HL-60 (cell line): Measurements from ENCODE around the gene AK5.

Source experiments
- DNase-seq, 2 experiments: peaks; one replicate each; pipeline ENCODE4 v3.0.0-alpha.2; 2010 to 2020; ENCODE audit warnings: low read depth in 1 of 2, low spot score in 1 of 2
- H3K27ac ChIP-seq: fragments of 250-450 bp; sonication (Bioruptor Pico); replicated peaks from 2 replicates; pipeline ENCODE4 v1.5.1; 2020; ENCODE audit warnings: mild to moderate bottlenecking, moderate library complexity
- H3K27me3 ChIP-seq: fragments of 250-450 bp; sonication (Bioruptor Pico); 2 replicates; pipeline ENCODE4 v1.5.1; 2021; ENCODE audit warnings: mild to moderate bottlenecking, moderate library complexity; ENCODE audit not compliant: insufficient read depth, poor library complexity, severe bottlenecking
- H3K4me3 ChIP-seq: replicated peaks from 2 replicates; pipeline ENCODE4 v1.5.1; 2011; ENCODE audit warnings: mild to moderate bottlenecking, control low read depth, low read length; ENCODE audit not compliant: insufficient read depth
- GABPA ChIP-seq: IDR thresholded peaks from 2 replicates; pipeline ENCODE4 v1.6.1; 2012; ENCODE audit warnings: low read depth
- POLR2AphosphoS5 ChIP-seq: IDR thresholded peaks from 2 replicates; pipeline ENCODE4 v1.6.1; 2012; ENCODE audit warnings: low read depth
- SPI1 ChIP-seq: IDR thresholded peaks from 2 replicates; pipeline ENCODE4 v1.6.1; 2012; ENCODE audit warnings: low read depth, mild to moderate bottlenecking, borderline replicate concordance
- TF ChIP-seq, protein P1 (sequence below): IDR thresholded peaks from 2 replicates; pipeline ENCODE4 v1.6.1; 2012; ENCODE audit warnings: low read depth; ENCODE audit not compliant: insufficient replicate concordance
- TF ChIP-seq, protein P2 (sequence below): IDR thresholded peaks from one replicate; pipeline ENCODE4 v1.5.1; 2011; ENCODE audit warnings: low read length, control low read depth, inconsistent platforms; ENCODE audit not compliant: insufficient read depth

Gene AK5

DNA sequence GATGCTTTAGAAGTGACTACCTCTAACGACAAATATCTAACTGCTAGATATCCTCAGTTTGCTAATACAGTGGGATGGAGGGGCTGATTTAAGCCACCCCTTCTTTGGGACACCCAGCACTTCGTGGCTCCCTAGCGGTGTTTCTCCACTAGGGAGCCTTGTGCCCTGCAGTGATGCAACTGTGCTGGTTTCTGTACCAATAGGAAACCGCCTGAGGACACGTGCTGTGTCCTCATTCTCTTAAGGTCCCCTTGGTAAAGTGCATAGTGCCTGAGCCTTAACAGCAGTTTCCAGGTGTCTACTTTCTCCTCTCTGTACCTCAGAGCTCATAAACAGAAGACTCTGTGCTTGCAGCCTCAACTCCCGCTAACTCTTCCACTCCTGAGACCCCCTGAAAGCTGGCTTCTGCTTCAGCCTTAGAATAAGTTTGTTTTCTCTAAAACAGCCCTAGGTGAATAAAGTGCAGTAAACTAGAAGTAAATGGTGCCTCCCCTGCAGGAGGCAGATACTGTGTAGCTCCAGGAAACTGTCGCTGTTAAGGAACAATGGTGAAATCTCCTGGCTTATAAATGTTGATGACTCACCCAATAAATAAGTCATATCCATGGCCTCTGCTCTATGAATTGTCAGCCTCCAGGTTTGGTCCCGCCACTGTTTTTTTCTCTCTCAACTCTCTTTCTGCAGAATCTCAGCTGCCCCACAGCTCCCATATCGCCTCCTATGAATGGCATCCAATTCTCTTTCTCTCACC is 130.4 kb downstream of the AK5 start:
- Histone ChIP-seq H3K4me3 (no peak overlapping the region), H3K27me3 (no peaks in the 10 kb centered on the region), H3K27ac (peak overlapping the region; percentile 90)
- peak in 1 of 2 experiments; percentile 76 for DNase-seq
- 0 out of 2 replicates have a peak, but pooled peaks have one; percentile 37 for TF ChIP-seq POLR2AphosphoS5
- TF ChIP-seq, protein P1, sequence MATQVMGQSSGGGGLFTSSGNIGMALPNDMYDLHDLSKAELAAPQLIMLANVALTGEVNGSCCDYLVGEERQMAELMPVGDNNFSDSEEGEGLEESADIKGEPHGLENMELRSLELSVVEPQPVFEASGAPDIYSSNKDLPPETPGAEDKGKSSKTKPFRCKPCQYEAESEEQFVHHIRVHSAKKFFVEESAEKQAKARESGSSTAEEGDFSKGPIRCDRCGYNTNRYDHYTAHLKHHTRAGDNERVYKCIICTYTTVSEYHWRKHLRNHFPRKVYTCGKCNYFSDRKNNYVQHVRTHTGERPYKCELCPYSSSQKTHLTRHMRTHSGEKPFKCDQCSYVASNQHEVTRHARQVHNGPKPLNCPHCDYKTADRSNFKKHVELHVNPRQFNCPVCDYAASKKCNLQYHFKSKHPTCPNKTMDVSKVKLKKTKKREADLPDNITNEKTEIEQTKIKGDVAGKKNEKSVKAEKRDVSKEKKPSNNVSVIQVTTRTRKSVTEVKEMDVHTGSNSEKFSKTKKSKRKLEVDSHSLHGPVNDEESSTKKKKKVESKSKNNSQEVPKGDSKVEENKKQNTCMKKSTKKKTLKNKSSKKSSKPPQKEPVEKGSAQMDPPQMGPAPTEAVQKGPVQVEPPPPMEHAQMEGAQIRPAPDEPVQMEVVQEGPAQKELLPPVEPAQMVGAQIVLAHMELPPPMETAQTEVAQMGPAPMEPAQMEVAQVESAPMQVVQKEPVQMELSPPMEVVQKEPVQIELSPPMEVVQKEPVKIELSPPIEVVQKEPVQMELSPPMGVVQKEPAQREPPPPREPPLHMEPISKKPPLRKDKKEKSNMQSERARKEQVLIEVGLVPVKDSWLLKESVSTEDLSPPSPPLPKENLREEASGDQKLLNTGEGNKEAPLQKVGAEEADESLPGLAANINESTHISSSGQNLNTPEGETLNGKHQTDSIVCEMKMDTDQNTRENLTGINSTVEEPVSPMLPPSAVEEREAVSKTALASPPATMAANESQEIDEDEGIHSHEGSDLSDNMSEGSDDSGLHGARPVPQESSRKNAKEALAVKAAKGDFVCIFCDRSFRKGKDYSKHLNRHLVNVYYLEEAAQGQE: no peak

DNA sequence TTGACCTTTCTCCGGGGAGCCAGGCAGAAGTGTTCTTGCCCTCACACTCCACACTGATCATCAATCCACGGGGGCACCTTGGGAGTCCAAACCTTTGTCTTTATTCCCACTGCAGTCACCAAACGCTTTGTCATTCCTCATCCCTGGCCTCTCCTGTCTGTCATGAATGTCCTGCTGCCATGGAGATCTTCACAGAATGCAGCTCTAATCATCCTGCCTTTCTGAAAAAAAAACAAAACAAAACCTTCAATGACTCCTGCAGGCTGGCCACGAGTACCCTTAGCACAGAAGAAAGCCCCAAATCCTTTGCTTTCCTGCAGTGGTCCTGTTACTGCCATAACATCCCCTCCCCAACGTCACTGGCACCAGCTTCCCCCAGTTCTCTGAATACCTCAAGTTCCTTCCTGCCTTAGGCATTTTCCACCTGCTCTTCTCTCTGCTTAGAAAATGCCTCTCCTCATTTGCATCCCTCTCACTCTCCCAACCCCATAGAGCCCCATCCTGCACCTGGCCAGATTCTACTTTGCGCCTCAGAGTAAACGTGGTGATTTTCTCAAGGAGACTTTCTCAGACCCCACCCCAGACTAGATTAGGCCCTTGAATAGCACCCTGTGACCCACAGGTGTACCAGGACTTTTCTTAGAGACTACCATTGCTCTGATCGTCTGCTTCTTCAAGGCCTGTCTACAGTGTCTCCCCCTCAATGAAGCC is 131.2 kb downstream of the AK5 start:
- Histone ChIP-seq H3K27ac (peak overlapping the region; percentile 90), H3K4me3 (no peak overlapping the region), H3K27me3 (no peaks in the 10 kb centered on the region)
- TF ChIP-seq SPI1 (no peak; the same call in 1 of the 2 replicates), GABPA (no peak), POLR2AphosphoS5 (no peak)
- TF ChIP-seq, protein P2, sequence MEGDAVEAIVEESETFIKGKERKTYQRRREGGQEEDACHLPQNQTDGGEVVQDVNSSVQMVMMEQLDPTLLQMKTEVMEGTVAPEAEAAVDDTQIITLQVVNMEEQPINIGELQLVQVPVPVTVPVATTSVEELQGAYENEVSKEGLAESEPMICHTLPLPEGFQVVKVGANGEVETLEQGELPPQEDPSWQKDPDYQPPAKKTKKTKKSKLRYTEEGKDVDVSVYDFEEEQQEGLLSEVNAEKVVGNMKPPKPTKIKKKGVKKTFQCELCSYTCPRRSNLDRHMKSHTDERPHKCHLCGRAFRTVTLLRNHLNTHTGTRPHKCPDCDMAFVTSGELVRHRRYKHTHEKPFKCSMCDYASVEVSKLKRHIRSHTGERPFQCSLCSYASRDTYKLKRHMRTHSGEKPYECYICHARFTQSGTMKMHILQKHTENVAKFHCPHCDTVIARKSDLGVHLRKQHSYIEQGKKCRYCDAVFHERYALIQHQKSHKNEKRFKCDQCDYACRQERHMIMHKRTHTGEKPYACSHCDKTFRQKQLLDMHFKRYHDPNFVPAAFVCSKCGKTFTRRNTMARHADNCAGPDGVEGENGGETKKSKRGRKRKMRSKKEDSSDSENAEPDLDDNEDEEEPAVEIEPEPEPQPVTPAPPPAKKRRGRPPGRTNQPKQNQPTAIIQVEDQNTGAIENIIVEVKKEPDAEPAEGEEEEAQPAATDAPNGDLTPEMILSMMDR: no peak
- TF ChIP-seq, protein P1: no peak
- DNase-seq: peak in 1 of 2 experiments; percentile 38

DNA sequence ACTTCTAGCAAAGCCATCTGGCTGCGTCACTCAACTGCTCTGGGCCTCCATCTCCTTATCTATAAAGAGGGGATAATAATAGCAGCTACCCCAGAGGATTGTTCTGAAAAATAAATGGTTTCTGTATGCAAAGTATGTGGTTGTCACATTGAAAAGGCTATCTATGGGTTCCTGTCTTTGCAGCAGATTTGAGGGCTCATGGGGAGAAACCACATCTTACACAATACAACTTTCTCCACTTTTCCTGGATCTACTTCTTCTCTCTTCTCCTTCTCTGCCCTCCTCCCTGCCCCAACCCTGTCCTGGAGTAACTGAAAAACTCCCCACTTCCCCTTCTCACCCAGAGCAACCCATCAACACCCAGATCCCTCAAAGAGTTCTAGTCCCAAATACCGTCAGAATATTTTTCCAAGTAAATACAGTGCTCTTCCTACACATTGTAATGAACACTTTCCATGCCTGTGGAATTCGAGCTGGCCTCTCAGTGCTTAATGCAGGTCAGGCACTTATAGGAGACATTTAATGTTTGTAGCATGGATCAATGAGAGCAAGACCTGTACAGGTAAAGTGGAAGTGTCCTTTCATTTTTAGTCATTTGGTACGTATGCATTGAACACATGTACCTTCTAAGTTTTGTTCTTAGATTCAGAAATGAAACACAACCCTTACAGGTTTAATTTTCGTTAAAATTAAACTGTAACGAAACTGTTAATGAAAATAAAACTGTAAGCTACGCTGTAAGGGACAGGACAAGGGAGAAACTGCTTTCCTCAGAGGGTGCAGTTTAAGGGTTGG is 131.9 kb downstream of the AK5 start:
- Histone ChIP-seq H3K27me3 (no peaks in the 10 kb centered on the region), H3K4me3 (no peak overlapping the region), H3K27ac (peak overlapping the region; percentile 90)
- TF ChIP-seq, protein P2: no peak
- TF ChIP-seq SPI1 (peak; percentile 98), POLR2AphosphoS5 (peak; percentile 71), GABPA (no peak)
- TF ChIP-seq, protein P1: no peak
- DNase-seq: peak; percentile 89 to 90
